Stimulated activated CD4-positive, alpha-beta T cell treated with anti-CD3 and anti-CD28 coated beads, Interleukin-12 subunit alpha, Interleukin-12 subunit beta, amount 100 ng/mL, for 24 hours (primary cell): ENCODE results near the gene TBX20.

Experiments used
- DNase-seq, 2 experiments: peaks; one replicate each; pipeline ENCODE4 v3.0.0-alpha.2; 2020; ENCODE audit warnings: low read depth in 2 of 2

Gene TBX20

GRCh38 chr7:35253710-35254495 lies at the start of gene TBX20:
Gene TBX20, minus strand, starts transcription at chr7:35254100. Its CDS starts 480 bp downstream, at chr7:35253620.
- DNase-seq: no peak

GRCh38 chr7:35289376-35289775 lies 35.5 kb upstream of the TBX20 start:
- no peak for DNase-seq

GRCh38 chr7:35286986-35287385 lies 33.1 kb upstream of the TBX20 start:
- DNase-seq: no peak

- DNase-seq: no peak
Observed at GRCh38 chr7:35286422-35286821, 32.5 kb upstream of the TBX20 start.

- DNase-seq: no peak
Observed at GRCh38 chr7:35285799-35286198, 31.9 kb upstream of the TBX20 start.

- no peak for DNase-seq
Observed at GRCh38 chr7:35280902-35281301, 27.0 kb upstream of the TBX20 start.

GRCh38 chr7:35277359-35277758 lies 23.5 kb upstream of the TBX20 start:
- no peak for DNase-seq

- DNase-seq: no peak
Observed at GRCh38 chr7:35272246-35272645, 18.3 kb upstream of the TBX20 start.

- DNase-seq: no peak
Observed at GRCh38 chr7:35268953-35269352, 15.1 kb upstream of the TBX20 start.

GRCh38 chr7:35267411-35267810 lies 13.5 kb upstream of the TBX20 start:
- DNase-seq: no peak

GRCh38 chr7:35263396-35263795 lies 9.5 kb upstream of the TBX20 start:
- DNase-seq: no peak

GRCh38 chr7:35261476-35262285 lies 7.8 kb upstream of the TBX20 start:
- DNase-seq: no peak

- no peak for DNase-seq
Observed at GRCh38 chr7:35261041-35261440, 7.1 kb upstream of the TBX20 start.

- no peak for DNase-seq
Observed at GRCh38 chr7:35260246-35260645, 6.3 kb upstream of the TBX20 start.

- DNase-seq: no peak
Observed at GRCh38 chr7:35259523-35259908, 5.6 kb upstream of the TBX20 start.

GRCh38 chr7:35258868-35259522 lies 5.1 kb upstream of the TBX20 start:
- no peak for DNase-seq

GRCh38 chr7:35258125-35258867 lies 4.4 kb upstream of the TBX20 start:
- DNase-seq: no peak

GRCh38 chr7:35257251-35258124 lies 3.6 kb upstream of the TBX20 start:
- no peak for DNase-seq

- DNase-seq: no peak
Observed at GRCh38 chr7:35256256-35257175, 2.6 kb upstream of the TBX20 start.
